NCI-H345 treated with DMSO at 0.1 percent for 48 hours (cell line): ENCODE data around the gene DCHS2.

ENCODE experiments used
- DNase-seq: peaks from one replicate; lab custom pipeline; 2025; ENCODE audit not compliant: unreplicated experiment; lab: John Stamatoyannopoulos, UW

Gene DCHS2

DNA sequence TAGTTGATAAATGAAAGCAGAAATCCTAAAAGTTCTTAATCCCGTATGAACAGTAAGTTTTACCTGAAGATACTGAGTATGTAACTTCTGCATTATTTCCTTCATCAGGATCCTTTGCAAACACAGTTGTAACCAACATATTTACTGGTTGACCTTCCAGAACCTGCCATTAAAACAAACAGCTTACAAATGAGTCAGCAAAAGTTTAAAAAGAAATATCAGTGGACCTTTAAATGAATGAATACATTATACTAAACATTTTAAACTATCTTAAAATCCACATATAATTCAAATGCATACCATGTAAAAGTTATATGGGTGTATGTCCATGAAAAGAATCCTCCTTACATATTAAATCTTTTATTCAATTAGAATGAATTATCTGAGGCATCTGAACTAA, 163.6 kb downstream of the DCHS2 start:
- DNase-seq = no peak

DNA sequence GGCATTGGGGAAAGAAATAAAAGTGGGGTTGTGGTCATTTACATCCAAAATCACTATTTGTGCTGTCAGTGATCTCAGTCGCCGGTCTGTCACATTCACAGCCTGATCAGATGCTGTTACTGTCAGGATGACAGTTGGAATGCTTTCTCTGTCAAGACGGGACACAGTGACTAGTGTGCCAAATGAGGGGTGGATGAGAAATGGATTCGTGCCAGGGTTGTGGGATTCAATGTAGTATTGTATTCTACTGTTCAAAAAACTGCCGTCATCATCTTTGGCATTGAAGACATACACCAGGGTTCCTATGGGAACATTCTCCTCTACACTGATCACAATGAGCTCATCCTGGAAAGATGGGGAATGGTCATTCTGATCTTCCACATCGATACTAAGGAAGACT, 171.1 kb downstream of the DCHS2 start:
- no peak for DNase-seq

DNA sequence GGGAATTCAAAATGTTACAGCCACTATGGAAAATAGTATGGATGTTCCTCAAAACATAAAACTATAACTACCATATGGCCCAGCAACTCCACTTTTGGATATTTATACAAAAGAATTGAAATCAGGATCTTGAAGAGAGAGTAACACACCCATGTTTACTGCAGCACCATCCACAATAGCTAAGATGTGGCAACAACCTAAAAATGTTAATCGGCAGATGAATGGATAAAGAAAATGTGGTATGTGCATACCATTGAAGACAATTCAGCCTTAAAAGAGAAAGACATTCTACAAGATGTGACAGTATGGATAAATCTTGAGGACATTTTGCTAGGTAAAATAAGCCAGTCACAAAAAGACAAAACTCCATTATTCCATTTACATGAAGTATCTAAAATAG, 171.9 kb downstream of the DCHS2 start:
- no peak for DNase-seq

DNA sequence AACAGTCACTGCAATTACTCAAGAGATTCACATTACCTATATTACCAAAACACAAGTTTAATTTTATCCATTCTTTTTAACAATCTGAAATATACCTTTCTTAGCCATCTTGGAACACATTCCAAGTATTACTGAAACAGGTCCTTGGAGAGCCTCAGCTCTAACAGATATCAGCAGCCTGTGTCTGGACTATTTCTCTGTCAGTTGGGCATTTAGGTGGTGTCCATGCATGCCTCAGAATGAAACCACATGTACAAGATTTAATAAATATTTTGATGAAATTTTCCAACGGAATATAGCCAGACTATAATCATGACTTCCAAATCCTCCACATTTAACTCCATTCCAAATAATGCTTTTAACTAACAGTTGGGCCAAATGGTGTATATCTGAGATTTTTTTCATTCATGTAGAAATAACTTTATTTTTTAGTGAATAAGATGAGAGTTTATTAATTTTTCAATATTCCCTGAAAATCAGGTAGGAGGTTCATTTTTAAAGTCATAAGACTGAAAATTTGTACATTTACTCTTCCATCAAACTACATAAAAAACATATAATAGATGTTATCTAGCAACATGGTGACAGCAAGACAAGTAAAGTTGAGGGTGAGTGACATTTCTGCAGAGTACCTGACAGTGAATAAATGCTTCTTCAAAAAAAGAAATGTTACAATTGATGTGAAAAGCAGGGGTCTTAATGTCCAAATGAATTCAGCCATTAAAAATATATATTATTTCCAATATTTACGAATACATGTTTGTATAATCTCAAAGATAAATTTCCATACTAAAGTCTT, 174.2 kb downstream of the DCHS2 start:
- DNase-seq = no peak

DNA sequence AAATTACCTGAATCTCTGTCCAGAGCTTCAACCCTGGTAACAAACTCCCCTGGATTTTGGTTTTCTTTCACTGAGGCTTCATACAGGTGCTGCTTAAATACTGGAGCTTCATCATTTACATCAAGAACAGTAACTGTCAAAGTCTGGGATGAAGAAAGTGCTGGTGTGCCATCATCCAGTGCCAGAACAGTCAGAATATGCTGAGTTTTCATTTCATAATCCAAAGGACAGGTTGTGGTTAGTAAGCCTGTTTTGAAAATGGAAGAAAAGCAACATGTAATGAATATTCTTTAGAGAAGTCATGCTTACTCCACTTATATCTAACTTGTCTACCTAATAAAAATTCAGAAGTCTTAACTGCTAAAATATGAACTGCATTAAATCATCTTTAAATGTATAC, 175.9 kb downstream of the DCHS2 start:
- DNase-seq = no peak

DNA sequence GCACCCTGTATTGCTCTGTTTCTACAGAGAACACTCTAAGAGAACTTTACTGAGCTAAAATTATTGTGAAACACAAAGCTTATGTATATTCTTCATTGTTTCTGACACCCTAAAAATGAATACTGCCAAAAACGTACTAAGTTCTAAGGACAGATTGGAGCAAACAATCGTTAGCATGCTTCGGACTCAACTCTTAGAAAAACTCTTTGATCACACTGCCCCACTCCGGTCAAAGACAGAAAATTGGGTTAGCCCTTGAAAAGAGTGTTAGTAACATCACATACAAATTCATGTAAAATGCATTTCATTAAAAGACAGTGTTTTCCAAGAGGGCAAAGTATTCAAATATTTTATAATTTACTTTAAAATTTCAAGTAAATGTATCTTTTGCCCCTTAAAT, 177.4 kb downstream of the DCHS2 start:
- no peak for DNase-seq

DNA sequence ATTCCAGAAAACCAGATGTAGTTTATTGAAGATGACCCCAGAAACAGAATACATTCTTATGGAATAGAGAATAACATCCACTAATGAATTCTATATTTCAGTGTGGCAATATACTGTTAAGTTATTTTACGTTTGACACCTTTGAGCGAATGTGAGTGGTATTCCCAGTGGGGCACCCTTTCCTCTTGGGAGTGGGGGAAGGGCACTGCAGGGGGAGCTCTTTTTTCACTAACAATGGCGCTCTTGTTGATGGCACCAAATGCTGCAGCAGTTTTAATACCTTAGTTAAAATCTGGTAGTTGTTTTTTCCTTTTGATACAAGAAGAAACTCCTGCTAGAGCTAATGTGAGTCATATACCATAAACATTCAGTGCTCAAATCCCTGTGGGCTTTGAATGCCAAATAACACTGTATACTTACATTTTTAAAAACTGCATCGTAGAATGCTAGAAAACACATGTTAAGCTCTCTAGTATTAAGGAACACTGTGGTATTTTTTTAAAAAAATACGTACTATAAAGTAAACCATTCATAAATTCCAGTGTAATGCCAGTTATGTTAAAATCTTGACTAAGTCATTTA, 178.5 kb downstream of the DCHS2 start:
- no peak for DNase-seq

DNA sequence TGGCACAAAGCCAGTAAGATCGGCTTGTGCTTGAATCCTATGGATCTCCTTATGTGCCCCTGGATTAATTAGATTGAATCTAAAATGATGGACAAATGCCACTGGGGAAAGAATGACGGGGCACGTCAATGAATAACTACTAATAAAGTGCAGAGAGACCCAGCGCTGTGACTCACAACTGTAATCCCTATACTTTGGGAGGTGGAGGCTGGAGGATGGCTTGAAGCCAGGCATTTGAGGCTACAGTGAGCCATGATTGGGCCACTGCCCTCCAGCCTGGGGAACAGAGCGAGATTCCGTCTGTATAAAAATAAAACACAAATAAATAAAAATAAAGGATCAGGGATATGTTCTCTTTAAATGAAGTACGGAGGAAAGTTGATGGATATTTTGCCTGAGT, 179.4 kb downstream of the DCHS2 start:
- no peak for DNase-seq

DNA sequence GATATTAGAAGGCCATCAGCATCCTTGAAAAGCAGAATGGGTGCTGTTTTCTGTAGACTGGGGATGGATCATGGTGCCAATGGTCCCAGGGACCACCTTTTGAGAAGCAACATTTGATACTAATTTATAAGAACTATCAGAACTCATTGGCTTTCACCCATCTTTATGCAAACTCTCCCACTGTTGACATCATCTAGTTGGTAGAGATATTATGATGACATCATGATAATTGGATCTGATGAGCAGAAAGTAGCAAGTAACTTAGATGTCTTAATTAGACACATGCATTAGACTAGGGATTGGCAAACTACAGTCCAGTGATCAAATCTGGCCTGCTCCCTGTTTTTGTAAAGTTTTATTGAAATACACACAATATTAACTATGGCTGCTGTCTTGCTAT, 181.0 kb downstream of the DCHS2 start:
- DNase-seq = no peak

DNA sequence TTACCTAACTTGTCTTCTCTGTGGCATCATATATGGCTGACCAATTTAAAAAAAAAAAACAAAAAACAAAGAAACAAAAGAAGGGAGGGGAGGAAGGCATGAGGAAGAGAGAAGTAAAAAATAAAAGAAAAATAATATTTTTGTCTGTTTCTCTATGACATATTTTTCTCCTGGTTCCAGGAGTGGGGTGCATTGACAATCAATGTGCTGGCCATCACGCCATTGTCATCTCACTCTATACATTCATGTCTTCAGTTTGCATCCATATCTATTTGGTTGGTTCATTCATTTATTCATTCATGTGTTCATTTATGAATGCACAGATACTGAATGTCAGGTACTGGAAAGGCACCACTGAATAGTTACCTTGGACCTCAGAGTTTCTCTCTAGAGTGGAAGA, 183.4 kb downstream of the DCHS2 start:
- no peak for DNase-seq

DNA sequence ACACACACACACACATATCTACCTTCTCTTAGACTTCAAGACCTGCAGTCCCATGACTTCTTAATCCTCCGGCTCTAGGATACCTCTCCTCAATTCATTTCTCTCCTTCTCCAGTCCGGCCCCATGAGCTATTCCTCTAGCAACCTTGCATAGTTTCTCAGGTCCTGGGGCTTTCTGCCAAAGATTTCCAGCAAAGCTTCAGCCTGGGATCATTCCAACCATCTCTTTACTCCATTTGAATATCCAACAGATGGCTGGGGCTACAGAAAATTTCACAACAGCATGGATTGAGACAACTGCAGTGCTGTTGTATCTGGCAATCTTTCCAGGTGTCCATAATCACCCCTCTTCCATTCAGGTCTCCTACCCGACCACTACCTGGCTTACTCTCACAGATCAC, 184.1 kb downstream of the DCHS2 start:
- DNase-seq = no peak

DNA sequence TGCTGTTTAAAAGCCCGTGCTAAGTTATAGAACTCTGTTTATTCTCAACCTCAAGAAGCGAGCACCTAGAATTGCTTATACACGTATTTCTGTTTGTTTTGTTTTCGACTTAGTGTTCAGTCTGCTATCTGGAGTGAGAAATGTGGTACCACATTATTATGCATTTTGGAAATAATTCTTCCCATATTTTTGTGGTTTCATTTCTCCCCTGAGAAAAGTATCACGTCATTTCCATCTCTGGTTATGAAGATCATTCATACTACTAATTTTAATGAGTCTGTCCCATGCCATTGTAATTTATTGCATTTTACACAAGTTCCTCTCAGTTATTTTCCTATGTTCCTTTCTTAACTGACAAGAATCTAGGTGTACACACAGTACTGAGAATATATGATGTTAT, 186.0 kb downstream of the DCHS2 start:
- no peak for DNase-seq

DNA sequence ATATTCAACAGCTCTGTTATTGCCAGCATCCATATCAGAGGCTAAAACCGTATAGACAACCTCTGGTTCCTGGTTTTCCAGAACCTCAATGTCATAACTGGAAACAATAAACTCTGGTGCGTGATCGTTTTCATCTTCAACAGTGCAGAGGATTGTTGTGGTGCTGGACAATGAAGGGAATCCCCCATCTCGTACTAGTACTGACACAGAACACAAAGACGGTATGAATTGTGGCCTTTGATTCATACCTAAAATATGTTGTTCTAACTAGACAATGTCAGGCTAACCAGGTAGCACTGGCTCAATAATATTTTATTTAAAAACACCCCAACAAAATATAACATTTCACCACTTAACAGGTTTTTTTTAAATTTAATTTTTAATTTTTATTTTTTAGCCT, 186.9 kb downstream of the DCHS2 start:
- no peak for DNase-seq

DNA sequence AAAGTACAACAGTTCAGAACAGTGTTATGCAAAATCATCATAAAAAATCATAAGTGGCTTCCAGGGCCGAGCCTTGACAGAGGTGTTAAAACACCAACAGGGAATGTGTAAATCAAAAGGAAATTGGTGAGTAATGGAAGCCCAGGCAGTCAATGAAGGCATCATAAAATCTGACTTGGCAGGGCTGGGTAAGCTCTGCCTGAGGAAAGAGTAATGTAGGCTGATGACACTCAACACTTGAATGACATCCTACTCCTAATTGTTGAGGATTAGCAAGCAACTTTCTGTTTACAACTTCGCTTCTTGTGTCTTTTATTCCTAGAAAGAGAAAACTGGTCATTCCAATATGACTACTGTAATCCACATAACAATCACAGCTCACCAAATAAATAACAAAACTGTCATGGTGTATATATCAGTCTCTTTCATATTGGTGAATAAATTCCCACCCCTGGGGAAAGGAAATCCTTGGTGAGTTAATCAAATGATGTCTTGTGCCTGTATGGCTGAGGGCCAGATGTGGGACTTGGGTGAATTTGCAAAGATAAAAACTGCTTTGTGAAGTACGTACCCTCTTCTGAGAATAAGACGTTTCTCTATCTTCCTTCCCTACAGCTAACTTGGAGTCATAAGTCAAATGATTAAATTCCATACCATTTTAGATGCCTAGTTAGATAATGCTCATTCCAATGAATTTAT, 196.8 kb downstream of the DCHS2 start:
- DNase-seq = no peak

DNA sequence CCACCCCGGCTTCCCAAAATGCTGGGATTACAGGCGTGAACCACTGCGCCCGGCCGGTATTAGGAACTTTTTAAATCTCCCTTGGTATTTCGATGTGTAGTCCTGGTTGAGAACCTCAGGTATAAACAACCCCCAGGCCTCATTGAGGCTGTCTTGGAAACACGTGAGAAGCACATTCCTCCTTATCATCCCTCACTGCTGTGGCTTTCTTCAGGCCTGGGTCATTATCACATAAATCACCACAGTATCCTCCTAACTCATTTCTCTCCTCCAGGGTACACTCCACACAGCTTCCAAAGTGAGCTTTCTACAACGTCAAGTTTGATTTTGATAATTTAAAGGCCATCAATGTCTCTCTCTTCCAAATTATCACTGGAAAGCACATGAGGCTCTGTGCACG, 198.2 kb downstream of the DCHS2 start:
- no peak for DNase-seq

DNA sequence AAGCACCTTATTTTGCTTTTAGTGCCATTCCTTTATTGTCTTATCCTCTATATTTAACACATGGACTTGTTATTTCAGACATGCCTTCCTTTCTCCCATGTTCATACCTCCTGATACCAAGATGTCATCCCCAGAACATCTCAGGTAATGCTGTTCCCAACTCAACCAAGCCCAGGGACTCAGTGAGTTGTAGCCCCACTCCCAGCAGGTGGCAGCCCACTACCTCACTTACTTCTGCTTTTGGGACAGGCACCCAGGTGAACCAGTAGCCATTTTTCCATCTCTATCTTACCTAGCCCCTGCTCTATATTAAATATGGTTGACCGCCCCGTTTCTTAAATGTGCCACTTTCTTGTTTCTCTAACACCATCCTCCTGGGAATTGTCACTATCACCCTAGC, 199.0 kb downstream of the DCHS2 start:
- DNase-seq = no peak

DNA sequence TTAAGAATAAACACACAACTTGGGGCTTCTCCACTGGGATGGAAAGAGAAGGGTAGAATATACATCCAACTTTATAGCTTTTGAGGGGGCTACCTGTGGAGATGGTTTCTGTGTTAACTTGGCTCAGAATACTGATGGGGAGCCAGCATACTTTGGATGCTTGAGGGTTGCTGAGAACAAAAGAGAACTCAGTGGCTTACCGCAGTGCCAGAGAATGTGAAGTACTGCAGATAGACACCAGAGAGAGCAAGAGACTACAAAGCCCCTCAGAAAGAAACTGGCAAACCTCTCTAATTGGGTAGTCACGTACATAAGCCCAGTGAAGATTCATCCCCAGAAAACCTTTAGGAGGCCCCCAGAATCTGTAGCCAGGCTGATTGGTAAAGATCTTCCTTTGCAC, 214.4 kb downstream of the DCHS2 start:
- DNase-seq = no peak

DNA sequence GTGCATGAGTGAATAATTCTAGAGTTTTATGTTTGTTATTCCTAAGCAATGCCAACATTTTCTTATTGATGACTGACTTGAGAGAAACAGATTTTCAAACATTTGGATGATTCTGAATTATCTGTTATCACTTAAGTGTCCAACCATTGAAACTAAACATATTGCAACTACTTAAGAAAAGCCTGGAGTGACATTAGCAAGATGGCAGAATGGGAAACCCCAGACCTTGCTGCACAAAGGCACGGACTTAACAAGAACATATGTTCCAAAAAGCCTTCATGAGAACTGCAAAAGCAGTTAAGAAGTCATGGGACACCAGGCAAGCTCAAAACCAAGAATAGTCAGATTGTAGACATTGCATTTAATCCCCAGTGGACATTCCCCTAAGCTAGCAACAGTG, 215.1 kb downstream of the DCHS2 start:
- no peak for DNase-seq

DNA sequence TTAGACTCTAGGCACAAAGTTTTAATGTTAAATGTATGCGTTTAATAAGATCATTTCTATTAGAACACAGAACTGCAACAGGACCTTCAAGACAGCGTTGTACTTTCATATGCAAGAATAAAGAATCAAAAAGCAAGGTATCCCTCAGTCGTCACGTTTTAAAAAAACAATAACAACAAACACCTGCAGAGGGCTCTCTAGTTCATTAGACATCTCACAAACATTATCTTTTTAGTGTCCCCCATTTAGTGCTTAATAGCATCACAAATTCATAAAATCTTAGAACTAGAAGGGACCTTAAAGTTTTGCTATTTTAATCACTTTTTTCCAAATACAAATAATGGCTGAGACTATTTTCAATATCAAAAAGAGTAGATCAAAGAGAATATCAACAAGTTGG, 236.6 kb downstream of the DCHS2 start:
- DNase-seq = no peak

DNA sequence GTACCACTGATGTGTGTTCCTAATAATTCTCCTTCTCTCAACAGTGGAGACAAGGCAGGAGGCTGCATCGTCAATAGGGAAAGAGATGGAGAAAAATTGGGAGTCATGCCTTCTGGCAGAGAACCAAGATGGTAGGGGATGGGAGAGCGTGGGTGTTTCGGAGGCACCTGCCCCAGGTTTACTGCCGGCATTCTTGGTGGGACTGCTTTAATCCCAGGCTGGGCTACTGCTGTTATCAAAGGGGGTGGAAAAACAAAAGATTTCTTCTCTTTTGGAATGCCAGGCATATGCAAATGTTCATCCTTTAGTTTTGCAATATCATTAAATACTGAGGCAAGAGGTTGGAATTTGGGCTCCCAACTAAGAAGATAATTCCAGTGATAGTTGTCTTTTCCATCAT, 257.0 kb downstream of the DCHS2 start:
- DNase-seq = no peak

DNA sequence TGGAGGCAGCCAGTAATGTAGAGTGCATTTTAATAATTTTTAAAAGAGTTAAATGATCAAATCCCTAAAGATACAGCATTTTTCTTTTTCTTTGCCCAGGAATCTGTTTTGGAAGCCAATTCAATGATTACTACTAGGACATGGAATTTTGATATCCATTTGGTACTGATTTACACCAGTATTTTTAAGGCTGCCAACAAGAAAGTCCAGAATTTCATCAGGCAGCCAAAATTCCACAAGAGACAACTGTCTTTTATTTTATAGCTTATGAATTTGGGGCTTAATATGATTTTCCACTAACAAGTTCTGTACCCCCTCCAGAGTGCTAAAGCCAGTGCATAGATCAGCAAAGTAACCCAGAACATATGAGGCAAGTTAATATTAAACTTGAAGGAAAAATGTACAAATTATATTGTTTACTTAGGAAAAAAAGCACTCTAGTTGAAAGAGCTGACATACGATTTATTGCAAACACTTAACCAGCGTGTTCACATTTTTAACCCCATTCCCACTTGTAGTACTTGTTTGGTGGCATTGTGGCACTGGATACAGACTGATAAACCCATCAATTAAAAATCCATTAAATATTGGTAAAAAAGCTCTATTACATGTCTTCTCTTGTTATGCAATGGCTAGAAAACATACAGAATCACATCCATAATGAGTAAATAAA, 259.7 kb downstream of the DCHS2 start:
- no peak for DNase-seq

DNA sequence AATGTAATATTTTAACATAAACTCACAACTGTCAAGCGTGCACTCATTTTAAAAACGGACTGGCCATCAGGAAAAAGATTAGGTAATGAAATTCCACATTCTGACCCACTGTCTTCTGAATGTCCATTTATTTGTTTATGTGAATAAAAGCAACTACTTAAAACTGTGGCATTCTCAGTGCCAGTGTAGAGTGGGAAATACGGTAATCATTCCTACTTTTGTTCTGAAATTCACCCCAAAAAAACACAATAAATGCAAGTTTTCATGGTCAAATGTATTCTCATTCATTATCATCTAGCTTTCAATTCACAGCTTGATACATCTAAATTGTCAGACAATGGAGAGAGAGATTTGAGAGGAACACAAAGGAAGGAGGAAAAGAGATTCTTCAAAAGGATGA, 260.9 kb downstream of the DCHS2 start:
- DNase-seq = no peak
